Calu3 (cell line): ENCODE data around the gene SLC1A2. TPM values are rescaled to one million over a fixed set of nuclear protein-coding genes. Genes with fewer than 3 reads are reported as not detected.
A peak's percentile ranks its signal among the peaks of the same experiment; 100 is the strongest.

Experiments used
- BruUV-seq: library from RNA; stranded (reverse); fragments of 400-500 nt; replicated peaks from 2 replicates; lab custom pipeline; 2021; lab: Mats Ljungman, UMichigan
- CTCF ChIA-PET: fragments of 300-600 bp; sonication (Branson Sonifier 250); formaldehyde crosslinking; loops from one replicate; lab custom pipeline; 2022; ENCODE audit warnings: antibody characterized with exemption; lab: Charles Lee
- DNase-seq: peaks from one replicate; pipeline ENCODE4 v3.0.0; 2022
- H3K27ac Mint-ChIP-seq: one replicate; pipeline ENCODE4 v1.8.0; 2022; ENCODE audit warnings: mixed read lengths; ENCODE audit not compliant: unreplicated experiment
- H3K27me3 Mint-ChIP-seq: one replicate; pipeline ENCODE4 v1.8.0; 2022; ENCODE audit warnings: mixed read lengths; ENCODE audit not compliant: unreplicated experiment
- H3K36me3 Mint-ChIP-seq: one replicate; pipeline ENCODE4 v1.8.0; 2022; ENCODE audit warnings: mild to moderate bottlenecking, moderate library complexity, mixed read lengths; ENCODE audit not compliant: insufficient read depth, unreplicated experiment
- H3K4me1 Mint-ChIP-seq: one replicate; pipeline ENCODE4 v1.8.0; 2022; ENCODE audit warnings: mild to moderate bottlenecking, low read depth, mixed read lengths; ENCODE audit not compliant: unreplicated experiment
- H3K4me3 Mint-ChIP-seq: one replicate; pipeline ENCODE4 v1.8.0; 2022; ENCODE audit warnings: mild to moderate bottlenecking, low read depth, moderate library complexity, mixed read lengths; ENCODE audit not compliant: unreplicated experiment
- H3K9me3 Mint-ChIP-seq: one replicate; pipeline ENCODE4 v1.8.0; 2022; ENCODE audit warnings: low read depth, mixed read lengths; ENCODE audit not compliant: unreplicated experiment
- intact Hi-C: fragments of 100-400 bp; cut with micrococcal nuclease; formaldehyde crosslinking; loops from one replicate; pipeline ENCODE4 v1.10.0; 2022; ENCODE audit not compliant: unreplicated experiment
- total RNA-seq: library from RNA; stranded (reverse); gene quantifications from 2 replicates; pipeline ENCODE4 v1.2.3, GENCODE V29; 2022
- TF ChIP-seq, protein P1 (sequence below): fragments of 200-600 bp; IDR thresholded peaks from one replicate; pipeline ENCODE4 v1.8.0; 2022; ENCODE audit warnings: antibody characterized with exemption; ENCODE audit not compliant: unreplicated experiment

Gene SLC1A2
- total RNA-seq, 1 experiment from 2014 or later: 0.40 TPM

DNA sequence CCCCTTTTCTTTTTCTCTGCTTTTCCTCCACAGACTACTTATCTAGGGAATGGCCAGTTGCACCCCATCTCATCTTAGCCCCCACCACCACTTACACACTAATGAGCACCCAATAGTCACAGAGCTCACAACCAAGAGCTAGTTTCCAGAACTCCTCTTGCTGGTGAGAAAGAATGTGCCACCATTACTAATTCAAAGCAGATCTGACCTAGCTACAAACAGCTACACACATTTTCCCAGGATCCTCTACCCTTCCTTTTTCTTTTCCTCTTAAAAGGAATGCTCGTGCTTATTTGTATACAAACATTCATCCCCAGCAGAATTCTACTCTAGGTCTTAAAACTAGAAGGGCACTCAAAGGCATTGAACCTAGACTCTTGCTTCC lies 143.6 kb downstream of the SLC1A2 start:
- H3K27ac Mint-ChIP-seq: peak overlapping the region; percentile 67
- H3K27me3 Mint-ChIP-seq: no peaks in the 10 kb centered on the region
- TF ChIP-seq, protein P1, sequence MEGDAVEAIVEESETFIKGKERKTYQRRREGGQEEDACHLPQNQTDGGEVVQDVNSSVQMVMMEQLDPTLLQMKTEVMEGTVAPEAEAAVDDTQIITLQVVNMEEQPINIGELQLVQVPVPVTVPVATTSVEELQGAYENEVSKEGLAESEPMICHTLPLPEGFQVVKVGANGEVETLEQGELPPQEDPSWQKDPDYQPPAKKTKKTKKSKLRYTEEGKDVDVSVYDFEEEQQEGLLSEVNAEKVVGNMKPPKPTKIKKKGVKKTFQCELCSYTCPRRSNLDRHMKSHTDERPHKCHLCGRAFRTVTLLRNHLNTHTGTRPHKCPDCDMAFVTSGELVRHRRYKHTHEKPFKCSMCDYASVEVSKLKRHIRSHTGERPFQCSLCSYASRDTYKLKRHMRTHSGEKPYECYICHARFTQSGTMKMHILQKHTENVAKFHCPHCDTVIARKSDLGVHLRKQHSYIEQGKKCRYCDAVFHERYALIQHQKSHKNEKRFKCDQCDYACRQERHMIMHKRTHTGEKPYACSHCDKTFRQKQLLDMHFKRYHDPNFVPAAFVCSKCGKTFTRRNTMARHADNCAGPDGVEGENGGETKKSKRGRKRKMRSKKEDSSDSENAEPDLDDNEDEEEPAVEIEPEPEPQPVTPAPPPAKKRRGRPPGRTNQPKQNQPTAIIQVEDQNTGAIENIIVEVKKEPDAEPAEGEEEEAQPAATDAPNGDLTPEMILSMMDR: no peak
- CTCF ChIA-PET: interaction anchor here (0.6 to 1.7 kb wide), 5 partner anchors 20 to 98 kb away, joined by 3 to 7 read pairs (median 3); no protein-coding TSS in a partner anchor
- peak overlapping the region; percentile 47 for H3K4me3 Mint-ChIP-seq
- DNase-seq: no peak
- peaks cover 4% of the 10 kb centered on the region for H3K9me3 Mint-ChIP-seq
- peaks cover 7% of the 10 kb centered on the region for H3K36me3 Mint-ChIP-seq
- peaks cover 31% of the 10 kb centered on the region for H3K4me1 Mint-ChIP-seq
- intact Hi-C loops: loop anchor here (5.0 kb wide), 1 partner anchor 117 kb away; no protein-coding TSS in a partner anchor
- BruUV-seq: no TSS peak

DNA sequence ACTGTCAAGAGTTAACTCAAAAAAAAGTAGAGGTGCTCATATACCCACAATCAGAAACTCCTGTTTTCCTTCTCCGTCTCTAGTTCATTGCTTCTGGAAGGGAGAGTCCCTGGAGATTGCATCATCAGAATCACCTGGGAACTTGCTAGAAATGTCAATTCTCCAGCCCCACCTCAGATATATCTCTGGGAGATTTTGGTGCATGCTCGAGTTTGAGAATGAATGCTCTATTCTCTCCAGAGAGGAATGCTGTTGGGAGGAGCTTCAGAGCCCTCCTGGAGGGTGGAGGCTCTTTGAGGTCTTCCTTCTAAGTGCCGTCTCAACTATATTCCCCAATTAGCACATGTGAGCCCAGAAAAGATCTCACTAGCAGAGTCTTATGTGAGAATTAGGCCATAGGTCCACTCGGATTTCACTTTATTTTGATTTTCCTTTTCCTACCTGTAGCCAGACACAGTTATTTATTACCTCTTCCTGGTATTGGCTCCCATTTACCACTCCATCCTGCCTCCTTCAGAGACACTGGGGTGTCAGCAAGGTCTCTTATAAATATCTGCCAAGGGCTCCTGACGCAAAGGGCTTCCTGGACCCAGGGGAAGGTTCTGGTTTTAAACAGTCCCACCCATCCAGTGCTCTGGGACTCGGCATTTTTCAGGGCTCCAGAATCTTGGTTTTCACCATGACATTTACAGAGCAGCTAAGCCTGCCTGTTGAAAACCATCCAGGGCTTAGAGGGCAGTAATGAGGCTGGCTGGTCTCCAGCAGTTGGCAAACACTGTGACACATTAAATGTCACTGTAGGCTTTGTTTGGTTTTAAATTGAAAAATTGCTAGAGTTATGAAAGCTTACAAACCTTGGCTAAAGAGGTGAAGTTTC lies 144.2 kb downstream of the SLC1A2 start:
- Mint-ChIP-seq H3K27me3 (no peaks in the 10 kb centered on the region), H3K27ac (peak overlapping the region; percentile 67), H3K9me3 (peaks cover 4% of the 10 kb centered on the region), H3K36me3 (peaks cover 7% of the 10 kb centered on the region), H3K4me3 (peak overlapping the region; percentile 47), H3K4me1 (peaks cover 31% of the 10 kb centered on the region)
- intact Hi-C loops: loop anchor here (5.0 kb wide), 1 partner anchor 117 kb away; no protein-coding TSS in a partner anchor
- peak; percentile 66 for DNase-seq
- CTCF ChIA-PET: interaction anchor here (0.6 to 1.7 kb wide), 6 partner anchors 21 to 357 kb away, joined by 3 to 7 read pairs (median 3); no protein-coding TSS in a partner anchor
- TF ChIP-seq, protein P1: no peak
- no TSS peak for BruUV-seq

DNA sequence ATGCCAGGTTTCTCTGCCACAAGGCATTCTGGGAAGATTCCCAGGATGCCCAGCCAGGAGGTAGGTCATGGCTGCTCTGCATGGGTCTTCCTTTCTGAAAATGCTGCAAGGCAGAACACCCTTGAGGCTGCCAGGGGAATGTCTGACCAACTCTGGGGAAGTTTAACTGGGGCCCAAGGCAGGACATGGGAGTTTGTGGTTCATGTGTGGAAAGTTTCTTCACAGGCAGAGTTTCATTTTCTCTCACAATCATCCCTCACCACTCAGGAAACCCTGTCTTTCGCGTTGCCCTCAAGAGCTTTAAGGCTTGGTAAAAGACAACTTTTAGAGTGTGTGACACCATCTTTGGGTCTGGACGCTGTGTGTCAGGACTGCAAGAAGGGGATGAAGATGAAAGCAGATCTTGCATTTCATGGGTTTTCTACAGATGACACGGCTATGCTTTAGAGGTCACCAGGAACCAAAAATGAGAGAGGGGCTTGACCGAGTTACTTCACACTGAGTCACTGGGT lies 146.9 kb downstream of the SLC1A2 start:
- no peak overlapping the region for H3K4me3 Mint-ChIP-seq
- H3K4me1 Mint-ChIP-seq: peaks cover 31% of the 10 kb centered on the region
- intact Hi-C loops: no loop called here
- TF ChIP-seq, protein P1: no peak
- H3K27ac Mint-ChIP-seq: no peak overlapping the region
- H3K9me3 Mint-ChIP-seq: peaks cover 4% of the 10 kb centered on the region
- no peaks in the 10 kb centered on the region for H3K27me3 Mint-ChIP-seq
- H3K36me3 Mint-ChIP-seq: peaks cover 7% of the 10 kb centered on the region
- BruUV-seq: no TSS peak
- DNase-seq: no peak
- CTCF ChIA-PET: no interaction called here

DNA sequence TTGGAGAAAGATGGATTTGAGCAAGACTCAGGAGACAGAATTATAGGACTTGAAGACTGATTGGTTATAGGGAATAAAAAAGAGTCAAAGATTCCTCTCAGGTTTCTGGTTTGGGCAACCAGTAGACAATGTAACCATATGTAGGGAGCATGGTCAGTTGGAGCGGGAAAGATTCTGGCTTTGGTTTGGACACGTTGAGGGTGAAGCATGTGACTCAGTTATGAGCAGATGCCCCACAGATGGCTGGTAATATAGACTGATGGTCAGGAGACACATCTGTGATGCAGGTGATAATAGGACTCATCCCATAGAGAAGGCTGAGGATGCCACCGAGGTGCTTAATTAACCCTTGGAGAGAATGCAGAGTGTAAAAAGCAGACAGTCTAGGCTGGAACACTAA lies 148.3 kb downstream of the SLC1A2 start:
- BruUV-seq: no TSS peak
- intact Hi-C loops: no loop called here

More for the DNA sequence above, 148.3 kb downstream of the SLC1A2 start:
- H3K4me1 Mint-ChIP-seq: peaks cover 24% of the 10 kb centered on the region
- CTCF ChIA-PET: no interaction called here
- peaks cover 4% of the 10 kb centered on the region for H3K9me3 Mint-ChIP-seq
- H3K4me3 Mint-ChIP-seq: no peak overlapping the region
- H3K27me3 Mint-ChIP-seq: no peaks in the 10 kb centered on the region
- H3K36me3 Mint-ChIP-seq: peaks cover 4% of the 10 kb centered on the region
- H3K27ac Mint-ChIP-seq: no peak overlapping the region
- TF ChIP-seq, protein P1: no peak
- DNase-seq: no peak
